ENCODE results near the gene RSPO4.

DNA sequence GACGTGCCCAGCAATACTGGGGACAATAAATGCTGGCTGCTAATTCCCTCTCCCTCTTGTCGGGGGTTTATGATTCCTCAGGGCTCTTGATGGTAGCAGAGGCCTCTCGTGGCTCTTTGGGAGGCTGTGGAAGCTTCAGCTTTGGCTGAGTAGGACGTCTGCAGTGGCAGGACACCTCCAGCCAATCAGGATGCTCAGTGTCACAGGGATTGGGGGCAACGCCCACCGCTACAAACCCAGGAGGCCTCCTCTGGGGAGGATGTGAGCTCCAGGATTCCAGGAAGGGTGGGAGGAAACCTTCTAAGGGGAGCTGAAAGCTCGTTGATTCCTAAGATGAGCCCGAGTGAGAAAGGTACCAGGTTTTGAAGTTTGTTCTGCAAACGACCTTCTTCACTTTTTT lies 19.4 kb downstream of the RSPO4 start:
- TF ChIP-seq, protein P1, sequence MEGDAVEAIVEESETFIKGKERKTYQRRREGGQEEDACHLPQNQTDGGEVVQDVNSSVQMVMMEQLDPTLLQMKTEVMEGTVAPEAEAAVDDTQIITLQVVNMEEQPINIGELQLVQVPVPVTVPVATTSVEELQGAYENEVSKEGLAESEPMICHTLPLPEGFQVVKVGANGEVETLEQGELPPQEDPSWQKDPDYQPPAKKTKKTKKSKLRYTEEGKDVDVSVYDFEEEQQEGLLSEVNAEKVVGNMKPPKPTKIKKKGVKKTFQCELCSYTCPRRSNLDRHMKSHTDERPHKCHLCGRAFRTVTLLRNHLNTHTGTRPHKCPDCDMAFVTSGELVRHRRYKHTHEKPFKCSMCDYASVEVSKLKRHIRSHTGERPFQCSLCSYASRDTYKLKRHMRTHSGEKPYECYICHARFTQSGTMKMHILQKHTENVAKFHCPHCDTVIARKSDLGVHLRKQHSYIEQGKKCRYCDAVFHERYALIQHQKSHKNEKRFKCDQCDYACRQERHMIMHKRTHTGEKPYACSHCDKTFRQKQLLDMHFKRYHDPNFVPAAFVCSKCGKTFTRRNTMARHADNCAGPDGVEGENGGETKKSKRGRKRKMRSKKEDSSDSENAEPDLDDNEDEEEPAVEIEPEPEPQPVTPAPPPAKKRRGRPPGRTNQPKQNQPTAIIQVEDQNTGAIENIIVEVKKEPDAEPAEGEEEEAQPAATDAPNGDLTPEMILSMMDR (IDR thresholded peaks at IDR 0.05; ENCODE audit: control extremely low read depth in 1 of 3, insufficient read depth in 1 of 3, low read depth in 1 of 3, low read length in 3 of 3) = no peak
- TF ChIP-seq MAX (IDR thresholded peaks at IDR 0.05) (no peak), NANOG (IDR thresholded peaks at IDR 0.05; ENCODE audit: insufficient read depth, low read depth, low read length, poor library complexity, severe bottlenecking) (no peak), RNF2 (IDR thresholded peaks at IDR 0.05; ENCODE audit: borderline replicate concordance, low read depth, low read length, missing control alignments, poor library complexity, severe bottlenecking) (no peak), POLR2A (IDR thresholded peaks at IDR 0.05; ENCODE audit: control extremely low read depth in 1 of 2, low read depth in 2 of 2, low read length in 2 of 2) (no peak), ZNF274 (IDR thresholded peaks at IDR 0.05; ENCODE audit: borderline replicate concordance, extremely low read depth, low read length) (no peak), EP300 (IDR thresholded peaks at IDR 0.05; ENCODE audit: borderline replicate concordance in 1 of 2, low read depth in 2 of 2, low read length in 2 of 2) (no peak), CHD2 (IDR thresholded peaks at IDR 0.05; ENCODE audit: low read length) (no peak), SP4 (IDR thresholded peaks at IDR 0.05; ENCODE audit: low read length) (no peak), JUND (IDR thresholded peaks at IDR 0.05; ENCODE audit: low read length) (no peak)
- TF ChIP-seq, protein P2, sequence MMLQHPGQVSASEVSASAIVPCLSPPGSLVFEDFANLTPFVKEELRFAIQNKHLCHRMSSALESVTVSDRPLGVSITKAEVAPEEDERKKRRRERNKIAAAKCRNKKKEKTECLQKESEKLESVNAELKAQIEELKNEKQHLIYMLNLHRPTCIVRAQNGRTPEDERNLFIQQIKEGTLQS (IDR thresholded peaks at IDR 0.05; ENCODE audit: insufficient read depth, low read depth, low read length) = no peak

All from H1 (cell line).